Stimulated activated CD8-positive, alpha-beta memory T cell treated with anti-CD3 and anti-CD28 coated beads, Interleukin-2, amount 100 ng/mL, for 48 hours (primary cell): ENCODE measurements around the gene DAPK1.

ENCODE experiments used
- DNase-seq, 2 donors: peaks; one replicate each; pipeline ENCODE4 v3.0.0-alpha.2; 2020; ENCODE audit warnings: low read depth in 2 of 2

The DAPK1 gene

GRCh38 chr9:87613265-87614111, 115.8 kb downstream of the DAPK1 start:
- DNase-seq, result no peak

DNA sequence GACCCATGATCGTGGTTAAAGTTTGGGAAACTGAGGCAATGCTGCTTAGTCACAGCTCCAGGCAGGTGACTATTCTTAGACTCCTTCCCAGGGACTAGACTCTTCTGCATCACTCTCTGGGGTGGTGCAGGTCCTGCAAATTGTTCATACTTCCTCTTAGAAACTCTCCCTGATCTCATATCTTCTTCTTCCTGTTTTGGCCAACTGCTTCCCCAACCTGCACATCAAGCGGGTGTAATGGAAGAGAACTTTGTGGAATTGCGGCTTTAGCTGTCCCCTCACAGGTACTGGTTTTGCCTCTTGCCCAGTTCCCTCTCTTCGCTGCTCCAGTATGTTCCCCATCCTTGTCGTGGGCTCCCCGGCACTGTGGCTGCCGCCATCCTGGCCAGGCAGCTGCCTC, 116.7 kb downstream of the DAPK1 start:
- DNase-seq, result no peak

DNA sequence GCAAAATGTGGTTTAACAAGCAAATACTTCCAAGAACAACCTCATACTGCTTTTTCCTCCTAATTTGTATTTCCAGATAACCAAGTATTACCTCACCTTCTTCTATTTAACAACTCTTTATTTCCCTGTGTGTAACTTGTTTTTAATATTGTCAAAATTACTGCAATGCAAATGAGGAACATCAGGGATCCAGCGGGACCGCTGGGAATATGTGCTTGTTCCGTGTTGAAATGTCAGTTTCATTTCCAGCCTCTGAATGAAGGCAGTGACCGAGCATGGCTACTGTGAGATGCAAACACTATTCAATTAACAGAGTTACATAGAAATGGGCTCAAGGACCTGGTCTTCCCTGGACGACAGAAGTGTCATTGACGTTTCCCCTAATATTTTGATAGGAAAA, 117.5 kb downstream of the DAPK1 start:
- DNase-seq, result no peak

DNA sequence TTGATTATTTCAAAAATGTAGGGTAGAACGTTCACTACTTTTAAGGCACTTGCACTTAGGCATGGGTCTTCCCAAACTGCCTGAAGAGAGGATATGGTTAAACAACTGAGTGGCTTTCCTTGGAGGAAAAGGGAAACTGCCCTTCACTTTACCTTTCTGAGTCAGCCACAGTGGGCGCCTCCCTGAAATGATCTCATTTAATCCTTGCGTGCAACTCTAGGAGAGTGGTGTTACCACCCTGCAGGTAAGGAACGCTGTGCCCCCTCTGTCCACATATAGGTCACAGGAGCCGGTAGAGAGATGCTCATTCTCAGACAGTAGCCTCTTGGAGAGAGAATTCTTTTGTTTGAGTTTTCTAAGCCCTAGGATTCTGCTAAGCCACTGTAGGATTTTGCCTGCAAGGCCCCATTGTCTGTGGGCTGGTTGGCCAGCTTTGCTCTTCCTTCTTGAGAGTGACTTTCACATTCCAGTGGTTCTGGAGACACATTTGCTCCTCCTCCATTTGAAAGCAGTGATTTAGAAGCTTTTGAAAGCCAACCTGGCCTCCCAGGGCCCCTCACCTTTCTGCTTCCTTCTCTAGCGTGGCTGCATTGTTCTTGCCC, 118.0 kb downstream of the DAPK1 start:
- no peak for DNase-seq

DNA sequence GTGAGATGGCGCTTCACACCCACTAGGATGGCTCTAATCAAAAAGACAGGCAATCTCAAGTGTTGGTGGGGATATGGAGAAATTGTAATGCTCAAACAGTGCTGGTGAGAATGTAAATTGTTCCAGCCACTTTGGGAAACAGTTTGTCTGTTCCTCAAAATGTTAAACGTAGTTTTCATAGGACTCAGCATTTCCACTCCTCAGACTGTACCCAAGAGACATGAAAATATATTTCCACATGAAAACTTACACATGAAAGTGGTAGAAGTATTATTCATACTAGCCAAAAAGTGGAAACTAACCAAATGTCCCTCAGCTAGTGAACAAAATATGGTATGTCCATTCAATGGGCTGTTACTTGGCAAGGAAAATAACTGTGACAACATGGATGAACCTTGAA, 120.6 kb downstream of the DAPK1 start:
- no peak for DNase-seq

DNA sequence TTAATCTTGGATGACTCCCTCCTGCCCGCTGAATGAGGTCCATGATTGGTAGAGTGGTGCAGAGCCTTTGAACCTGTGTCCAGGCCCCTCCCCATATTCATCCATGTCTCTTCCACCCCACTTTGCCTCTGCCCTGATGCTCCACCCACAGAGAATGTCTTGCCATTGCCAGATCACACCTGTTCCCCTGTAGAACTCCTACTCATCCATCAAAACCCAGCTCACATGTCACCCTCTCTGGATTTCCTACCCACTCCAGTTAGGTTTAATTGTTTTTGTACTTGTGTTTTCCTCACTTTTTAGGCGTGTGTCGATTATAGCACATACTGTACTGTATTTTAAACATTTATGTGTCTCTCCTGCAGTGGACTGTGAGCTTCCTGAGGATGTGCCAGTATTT, 121.3 kb downstream of the DAPK1 start:
- DNase-seq, result no peak

- no peak for DNase-seq
These were observed 121.7 kb downstream of the DAPK1 start for GRCh38 chr9:87619346-87619745.

GRCh38 chr9:87620731-87621322, 123.2 kb downstream of the DAPK1 start:
- no peak for DNase-seq

DNA sequence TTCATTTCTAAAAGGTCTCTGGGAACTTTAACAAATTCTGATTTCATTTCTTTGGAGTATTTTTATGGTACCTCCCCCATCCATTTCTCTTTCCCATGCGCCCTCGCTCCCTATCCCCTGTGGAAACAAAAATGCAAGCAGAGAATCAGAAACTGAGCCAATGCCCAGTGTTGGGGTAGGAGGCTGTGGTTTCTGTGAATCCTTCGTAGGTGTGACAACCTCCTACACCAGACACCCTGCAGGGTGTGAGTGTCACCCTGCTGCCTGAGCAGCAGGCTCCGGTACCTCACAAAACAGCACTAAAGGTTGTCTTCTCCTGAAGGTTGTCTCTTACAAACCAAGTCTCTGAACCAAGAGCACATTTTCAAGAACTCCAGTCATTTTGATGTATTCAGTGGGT, 124.4 kb downstream of the DAPK1 start:
- no peak for DNase-seq

- DNase-seq, result no peak
These were observed 125.3 kb downstream of the DAPK1 start for GRCh38 chr9:87622923-87623322.

DNA sequence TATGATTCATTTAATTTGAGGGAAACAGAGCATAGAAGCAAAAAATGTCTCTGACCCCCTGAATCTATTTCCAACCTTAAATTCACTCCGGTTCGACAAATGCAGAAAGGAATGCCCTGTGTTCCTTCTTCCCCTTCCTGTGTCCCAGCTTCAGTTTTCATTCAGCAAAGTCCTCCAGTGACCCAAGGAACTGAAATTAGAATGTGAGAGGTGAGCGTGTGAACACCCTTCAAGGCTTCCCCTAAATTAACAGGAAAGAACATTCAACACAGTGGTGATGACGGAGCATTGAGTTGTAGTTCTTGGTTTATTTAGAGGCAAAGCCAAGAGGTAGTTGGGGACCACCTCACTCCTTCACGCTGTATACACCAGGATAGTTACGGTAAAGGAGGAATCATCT, 130.7 kb downstream of the DAPK1 start:
- no peak for DNase-seq

DNA sequence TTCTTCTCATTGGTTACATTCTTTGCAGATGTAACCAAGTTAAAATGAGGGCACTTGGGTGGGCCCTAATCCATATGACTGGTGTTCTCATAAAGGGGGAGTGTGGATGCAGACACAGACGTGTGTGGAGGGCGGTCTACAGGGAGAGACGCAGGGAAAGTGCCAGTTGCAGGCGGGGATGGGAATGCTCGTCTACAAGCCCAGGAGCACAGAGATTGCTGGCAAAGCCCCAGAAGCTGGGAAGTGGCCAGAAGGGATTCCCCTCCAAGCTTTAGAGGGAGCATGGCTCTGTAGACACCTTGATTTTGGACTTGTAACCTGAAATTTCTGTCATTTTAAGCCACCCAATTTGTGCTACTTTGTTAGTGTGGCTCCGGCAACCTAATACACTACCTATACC, 131.4 kb downstream of the DAPK1 start:
- DNase-seq, result no peak

- DNase-seq, result no peak
These were observed 132.6 kb downstream of the DAPK1 start for GRCh38 chr9:87630266-87630665.

- DNase-seq, result no peak
These were observed 133.2 kb downstream of the DAPK1 start for GRCh38 chr9:87630846-87631245.

GRCh38 chr9:87635656-87636501, 138.2 kb downstream of the DAPK1 start:
- DNase-seq, result no peak

GRCh38 chr9:87638292-87638691, 140.6 kb downstream of the DAPK1 start:
- DNase-seq, result no peak

DNA sequence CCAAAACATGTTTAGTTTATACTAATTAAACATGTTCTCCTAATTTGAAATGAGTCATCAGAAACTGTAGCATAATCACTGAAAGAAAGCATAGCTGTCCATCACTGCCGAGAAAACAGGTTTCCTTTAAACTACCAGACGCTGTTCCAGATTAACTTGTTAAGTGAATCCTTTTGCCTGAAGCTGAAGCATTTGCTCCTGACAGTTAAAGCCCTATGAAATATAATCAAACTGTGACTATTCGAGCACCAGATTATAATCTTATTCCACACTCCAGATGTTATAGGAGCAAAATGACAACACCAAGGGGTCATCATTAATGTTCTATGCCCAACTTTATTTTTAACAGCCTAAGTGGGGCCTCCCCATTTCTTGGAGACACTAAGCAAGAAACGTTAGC, 142.3 kb downstream of the DAPK1 start:
- DNase-seq, result no peak

- no peak for DNase-seq
These were observed 142.7 kb downstream of the DAPK1 start for GRCh38 chr9:87640385-87640795.

GRCh38 chr9:87641067-87641466, 143.4 kb downstream of the DAPK1 start:
- no peak for DNase-seq

DNA sequence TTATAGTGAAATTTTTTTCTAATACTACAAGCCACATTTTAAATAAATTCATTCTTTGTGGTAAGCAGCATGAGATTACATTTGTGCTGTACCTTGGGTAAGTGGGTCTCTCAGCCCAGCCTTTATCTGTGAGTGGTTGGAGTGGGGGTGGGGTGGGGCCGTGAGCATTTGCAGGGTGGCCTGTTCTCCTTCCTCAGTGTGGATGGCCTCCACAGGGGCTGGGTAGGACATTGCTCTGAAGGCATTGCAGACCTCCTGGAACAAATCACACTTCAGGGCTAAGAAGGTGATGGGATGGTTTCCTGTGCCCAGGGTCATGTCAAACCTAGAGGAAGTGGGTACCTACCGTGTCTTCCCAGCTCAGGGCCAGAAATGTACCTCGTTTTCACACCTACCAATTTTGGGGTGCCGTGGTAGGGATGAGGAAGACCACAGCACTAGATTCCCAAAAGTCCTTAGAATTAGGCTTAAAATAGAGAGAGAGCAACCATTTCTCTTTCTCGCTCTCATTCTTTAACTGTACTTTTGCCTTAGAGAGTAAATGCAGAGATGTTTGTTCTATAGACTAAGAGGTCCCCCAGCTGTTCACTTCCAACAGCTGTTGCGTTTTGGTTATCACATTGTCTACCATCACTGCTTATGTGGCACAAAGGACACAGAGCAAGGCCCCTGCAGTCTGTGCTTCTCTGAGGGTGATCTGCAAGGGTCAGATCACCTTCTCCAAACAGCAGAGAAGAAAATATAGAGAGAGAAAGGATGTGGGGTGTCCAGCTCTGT, 144.9 kb downstream of the DAPK1 start:
- no peak for DNase-seq

GRCh38 chr9:87643107-87643650, 145.5 kb downstream of the DAPK1 start:
- no peak for DNase-seq
